Measurements from ENCODE around the gene SH3RF3. TPM values are rescaled to one million over a fixed set of nuclear protein-coding genes. Genes with fewer than 3 reads are reported as not detected.

The SH3RF3 gene
- total RNA-seq, 3 donors from 2014 or later (not counting 1 experiment from before 2014, with no cell fraction given) = 0.23 to 0.61 (median 0.34) TPM

DNA sequence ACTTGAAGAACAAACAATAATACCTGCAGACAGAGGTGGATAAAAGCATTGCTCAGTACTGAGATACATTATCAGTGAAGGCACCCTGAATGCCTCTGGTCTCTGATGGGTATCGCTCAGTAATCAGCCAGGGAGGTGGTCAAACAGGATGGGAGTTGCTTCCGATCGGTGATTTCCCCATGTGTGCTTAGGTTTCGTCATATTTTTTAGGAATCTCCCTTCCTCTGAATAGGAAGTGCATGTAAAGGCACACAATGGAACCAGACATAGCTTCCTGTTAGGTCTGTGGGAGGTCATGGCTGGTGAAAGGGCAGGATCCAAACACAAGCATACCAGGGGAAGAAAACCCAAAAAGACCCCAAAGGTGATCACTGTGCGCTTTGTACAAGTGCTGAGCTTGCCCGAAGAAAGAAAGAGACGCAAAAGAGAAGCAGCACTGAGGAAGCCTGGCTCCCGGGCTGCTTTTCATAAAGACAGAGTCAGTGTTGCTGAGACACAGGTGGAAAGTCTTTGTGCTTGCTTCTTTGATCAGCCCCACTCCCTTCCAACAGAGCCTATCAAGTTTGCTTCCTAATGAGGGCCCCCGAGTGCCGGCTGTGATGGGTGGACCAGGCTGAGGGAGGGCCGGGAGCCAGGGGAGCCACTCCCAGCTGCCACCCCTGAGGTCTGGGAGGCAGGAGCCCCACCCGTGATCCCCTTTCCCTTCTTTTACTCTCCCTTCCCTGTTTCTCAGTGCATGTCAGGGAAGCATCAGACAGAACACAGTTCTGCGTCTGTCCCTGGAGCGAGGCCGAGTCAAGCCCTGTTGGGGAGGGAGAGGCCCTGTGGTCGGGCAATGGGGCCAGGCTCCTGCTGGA, 138.2 kb downstream of the SH3RF3 start:
- no peak for ATAC-seq
- Histone ChIP-seq H3K27me3 (ENCODE audit: control insufficient read depth, insufficient read depth, low read length) (no peaks in the 10 kb centered on the region), H3K9me3 (ENCODE audit: control insufficient read depth, insufficient read depth, low read length) (no peaks in the 10 kb centered on the region), H3K27ac (ENCODE audit: low read length) (no peak overlapping the region), H3K4me3 (ENCODE audit: low read length) (no peak overlapping the region), H3K36me3 (ENCODE audit: control insufficient read depth, insufficient read depth, low read length) (no peaks in the 10 kb centered on the region), H3K4me1 (ENCODE audit: control insufficient read depth, insufficient read depth, low read length) (no peaks in the 10 kb centered on the region)
- intact Hi-C loops (cut with micrococcal nuclease) = no loop called here
- Mint-ChIP-seq H3K36me3 (no peaks in the 10 kb centered on the region), H3K27ac (no peak overlapping the region), H3K4me1 (peaks cover 0 to 4% of the 10 kb centered on the region in 2 donors), H3K4me3 (no peak overlapping the region), H3K9me3 (no peaks in the 10 kb centered on the region), H3K27me3 (ENCODE audit: low read depth in 2 of 2) (peaks cover 0 to 3% of the 10 kb centered on the region in 2 donors)
- DNase-seq = no peak
- TF ChIP-seq, protein P1, sequence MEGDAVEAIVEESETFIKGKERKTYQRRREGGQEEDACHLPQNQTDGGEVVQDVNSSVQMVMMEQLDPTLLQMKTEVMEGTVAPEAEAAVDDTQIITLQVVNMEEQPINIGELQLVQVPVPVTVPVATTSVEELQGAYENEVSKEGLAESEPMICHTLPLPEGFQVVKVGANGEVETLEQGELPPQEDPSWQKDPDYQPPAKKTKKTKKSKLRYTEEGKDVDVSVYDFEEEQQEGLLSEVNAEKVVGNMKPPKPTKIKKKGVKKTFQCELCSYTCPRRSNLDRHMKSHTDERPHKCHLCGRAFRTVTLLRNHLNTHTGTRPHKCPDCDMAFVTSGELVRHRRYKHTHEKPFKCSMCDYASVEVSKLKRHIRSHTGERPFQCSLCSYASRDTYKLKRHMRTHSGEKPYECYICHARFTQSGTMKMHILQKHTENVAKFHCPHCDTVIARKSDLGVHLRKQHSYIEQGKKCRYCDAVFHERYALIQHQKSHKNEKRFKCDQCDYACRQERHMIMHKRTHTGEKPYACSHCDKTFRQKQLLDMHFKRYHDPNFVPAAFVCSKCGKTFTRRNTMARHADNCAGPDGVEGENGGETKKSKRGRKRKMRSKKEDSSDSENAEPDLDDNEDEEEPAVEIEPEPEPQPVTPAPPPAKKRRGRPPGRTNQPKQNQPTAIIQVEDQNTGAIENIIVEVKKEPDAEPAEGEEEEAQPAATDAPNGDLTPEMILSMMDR (IDR thresholded peaks at IDR 0.05) = no peak
- WGBS (ENCODE audit: insufficient coverage) = 90% methylated on average over 16 of the region's 16 CpGs

DNA sequence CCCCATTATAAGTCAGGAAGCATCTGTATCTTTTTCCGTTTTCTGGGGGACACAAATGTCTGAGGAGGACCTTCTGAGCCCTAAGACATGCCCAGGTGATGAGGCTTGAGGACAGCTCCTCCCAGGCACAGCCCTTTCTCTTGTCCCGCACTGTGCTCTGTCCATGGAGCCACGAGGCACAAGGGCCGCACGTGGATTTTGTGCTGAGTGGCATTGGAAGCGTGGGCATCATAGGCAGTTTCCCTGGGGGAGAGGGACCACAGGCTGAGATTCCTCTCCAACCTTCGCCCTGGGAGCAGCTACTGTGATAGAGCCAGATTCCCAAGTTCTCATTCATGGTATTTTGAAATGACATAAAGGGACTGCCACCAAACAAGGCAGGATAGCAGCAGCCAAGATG, 139.9 kb downstream of the SH3RF3 start:
- H3K4me3 Mint-ChIP-seq = no peak overlapping the region
- Histone ChIP-seq H3K36me3 (ENCODE audit: control insufficient read depth, insufficient read depth, low read length) (no peaks in the 10 kb centered on the region), H3K9me3 (ENCODE audit: control insufficient read depth, insufficient read depth, low read length) (no peaks in the 10 kb centered on the region), H3K27me3 (ENCODE audit: control insufficient read depth, insufficient read depth, low read length) (no peaks in the 10 kb centered on the region), H3K27ac (ENCODE audit: low read length) (no peak overlapping the region), H3K4me3 (ENCODE audit: low read length) (no peak overlapping the region), H3K4me1 (ENCODE audit: control insufficient read depth, insufficient read depth, low read length) (no peaks in the 10 kb centered on the region)
- no peak overlapping the region for H3K27ac Mint-ChIP-seq
- no peak for DNase-seq
- no peak for ATAC-seq
- H3K4me1 Mint-ChIP-seq = peaks cover 0 to 4% of the 10 kb centered on the region in 2 donors
- H3K36me3 Mint-ChIP-seq = no peaks in the 10 kb centered on the region
- WGBS (ENCODE audit: insufficient coverage) = 90% methylated on average over 7 of the region's 7 CpGs
- TF ChIP-seq, protein P1 (IDR thresholded peaks at IDR 0.05) = no peak
- H3K27me3 Mint-ChIP-seq (ENCODE audit: low read depth in 2 of 2) = peaks cover 0 to 3% of the 10 kb centered on the region in 2 donors
- intact Hi-C loops (cut with micrococcal nuclease) = no loop called here
- H3K9me3 Mint-ChIP-seq = no peaks in the 10 kb centered on the region

DNA sequence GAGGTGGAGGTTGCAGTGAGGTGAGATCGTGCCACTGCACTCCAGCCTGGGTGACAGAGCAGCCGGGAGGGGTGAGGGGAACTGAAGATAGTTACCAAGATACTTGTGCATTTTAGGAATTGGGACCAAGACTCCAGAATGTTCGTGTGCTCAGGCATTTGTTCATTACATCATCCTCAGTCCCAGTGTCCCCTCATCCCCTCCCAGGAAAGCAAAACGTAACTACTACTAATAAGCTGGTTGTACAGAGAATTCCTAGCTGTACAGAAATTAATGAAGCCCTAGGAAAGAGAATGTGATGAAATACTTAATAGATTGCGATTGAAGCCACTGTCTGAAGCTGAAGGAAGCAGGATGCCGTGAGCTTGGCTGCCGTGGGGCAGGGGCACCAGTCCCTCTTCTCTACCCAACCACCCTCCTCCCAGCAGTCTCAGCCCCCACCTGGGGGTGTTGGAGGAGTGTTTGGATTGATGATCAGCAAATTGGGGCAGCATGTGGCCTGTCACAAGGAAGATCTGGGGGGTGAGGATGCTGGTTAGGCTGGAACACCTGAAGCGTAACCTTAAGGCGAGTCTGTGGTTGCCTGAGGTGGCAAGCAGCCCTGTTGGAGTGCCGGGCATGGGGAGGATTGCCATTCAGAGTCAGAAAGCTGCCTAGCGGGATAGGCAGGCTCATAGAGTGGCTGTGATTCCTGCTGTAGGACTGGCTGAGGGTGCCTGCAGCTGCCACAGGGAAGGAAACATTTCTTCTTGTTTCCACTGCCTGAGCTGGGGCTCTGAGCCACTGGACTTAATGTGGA, 140.9 kb downstream of the SH3RF3 start:
- intact Hi-C loops (cut with micrococcal nuclease) = no loop called here

More for the DNA sequence above, 140.9 kb downstream of the SH3RF3 start:
- no peak for ATAC-seq
- H3K27ac Mint-ChIP-seq = no peak overlapping the region
- H3K4me3 Mint-ChIP-seq = no peak overlapping the region
- H3K4me1 Mint-ChIP-seq = peaks cover 0 to 9% of the 10 kb centered on the region in 2 donors
- H3K9me3 Mint-ChIP-seq = no peaks in the 10 kb centered on the region
- no peaks in the 10 kb centered on the region for H3K36me3 Mint-ChIP-seq
- H3K27me3 Mint-ChIP-seq (ENCODE audit: low read depth in 2 of 2) = peaks cover 0 to 2% of the 10 kb centered on the region in 2 donors
- Histone ChIP-seq H3K36me3 (ENCODE audit: control insufficient read depth, insufficient read depth, low read length) (no peaks in the 10 kb centered on the region), H3K9me3 (ENCODE audit: control insufficient read depth, insufficient read depth, low read length) (no peaks in the 10 kb centered on the region), H3K4me1 (ENCODE audit: control insufficient read depth, insufficient read depth, low read length) (peaks cover under 1% of the 10 kb centered on the region), H3K4me3 (ENCODE audit: low read length) (no peak overlapping the region), H3K27ac (ENCODE audit: low read length) (no peak overlapping the region), H3K27me3 (ENCODE audit: control insufficient read depth, insufficient read depth, low read length) (no peaks in the 10 kb centered on the region)
- no peak for DNase-seq
- TF ChIP-seq, protein P1 (IDR thresholded peaks at IDR 0.05) = no peak
- WGBS (ENCODE audit: insufficient coverage) = 82% methylated on average over 8 of the region's 11 CpGs
